Measurements from ENCODE around the gene PLEKHG3.
"Not testable (repeated sequence)": the region's sequence is repeated elsewhere in the genome, so short reads cannot be mapped to it uniquely, and the experiment has no call there.

Gene PLEKHG3

DNA sequence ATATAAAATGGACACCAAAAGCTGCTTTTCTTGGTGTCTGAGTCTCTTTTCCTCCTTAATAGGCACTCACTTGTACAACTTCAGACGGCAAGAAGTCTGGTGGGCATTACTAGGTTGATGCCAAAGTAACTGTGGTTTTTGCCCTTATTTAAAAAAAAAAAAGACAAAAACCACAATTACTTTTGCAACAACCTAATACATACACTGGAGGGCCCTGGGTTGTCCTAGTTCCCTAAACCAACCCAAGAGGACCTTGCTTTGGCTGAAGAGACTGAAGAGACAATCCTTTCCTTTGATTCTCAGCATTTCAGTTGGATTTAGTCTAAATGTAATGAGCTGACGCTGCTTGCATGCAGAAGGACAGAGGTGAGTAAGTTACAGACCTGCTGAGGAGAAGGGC is 16.2 kb upstream of the PLEKHG3 start:
- no peaks in the 10 kb centered on the region for H3K36me3 ChIP-seq (ENCODE audit: insufficient read depth, low read length)
- WGBS, result 67% methylated on average over 2 of the region's 2 CpGs

DNA sequence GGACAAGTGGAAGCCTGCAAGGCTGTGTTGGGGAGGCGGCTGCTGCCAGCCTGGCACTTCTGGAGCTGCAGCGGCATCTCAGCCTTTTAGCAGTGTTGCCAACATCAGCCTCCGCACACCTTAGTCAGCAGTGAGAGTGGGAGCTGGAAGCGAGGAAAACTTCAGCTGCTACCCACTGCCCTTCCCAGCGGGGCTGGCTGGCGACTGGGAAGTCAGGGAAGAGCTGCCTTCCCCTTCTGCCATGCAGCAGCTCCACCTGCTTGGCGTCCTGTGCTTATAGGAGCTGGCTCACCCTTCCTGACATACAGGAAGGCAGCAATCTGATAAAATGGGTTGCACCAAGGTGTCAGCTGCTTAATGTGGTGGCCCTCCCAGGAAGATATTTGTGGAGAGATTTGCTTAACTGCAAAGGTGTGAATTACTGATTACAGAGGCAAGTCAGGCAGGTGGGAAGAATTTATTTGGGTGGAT is 15.4 kb upstream of the PLEKHG3 start:
- H3K9ac ChIP-seq (ENCODE audit: low read depth, low read length), result no peak overlapping the region
- WGBS, result 58% methylated on average over 7 of the region's 7 CpGs
- peaks cover 20% of the 10 kb centered on the region for H3K27me3 ChIP-seq (ENCODE audit: insufficient read depth, low read length)

More for the DNA sequence above, 16.2 kb upstream of the PLEKHG3 start:
- Histone ChIP-seq H3K9ac (ENCODE audit: low read depth, low read length) (no peak overlapping the region), H3K27ac (ENCODE audit: low read depth, low read length) (no peak overlapping the region), H3K4me3 (ENCODE audit: low read length) (no peak overlapping the region), H3K4me1 (ENCODE audit: insufficient read depth, low read length) (no peaks in the 10 kb centered on the region; the same call in 1 of the 2 replicates), H3K27me3 (ENCODE audit: insufficient read depth, low read length) (peaks cover 20% of the 10 kb centered on the region), H3K9me3 (ENCODE audit: insufficient read depth, low read depth, low read length) (no peaks in the 10 kb centered on the region)

DNA sequence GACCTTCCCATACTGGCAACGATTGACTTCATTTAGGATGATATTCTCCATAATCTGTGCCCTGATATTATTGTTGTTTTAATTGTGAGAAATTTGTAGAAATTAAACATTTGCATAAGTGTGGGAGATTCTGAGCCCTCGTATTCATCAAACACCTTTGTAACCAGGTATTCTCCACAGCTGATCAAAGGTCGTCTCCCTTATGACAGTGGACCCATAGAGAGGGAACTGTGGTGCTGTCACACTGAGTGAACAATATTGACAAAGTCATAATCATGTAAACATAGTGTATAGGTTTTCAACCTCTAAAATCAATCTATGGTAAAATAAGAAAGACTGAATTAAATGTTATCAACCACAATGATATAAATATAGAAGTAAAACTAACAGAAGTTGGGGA is 14.9 kb upstream of the PLEKHG3 start:
- H3K27me3 ChIP-seq (ENCODE audit: insufficient read depth, low read length), result peaks cover 20% of the 10 kb centered on the region
- no peak overlapping the region for H3K9ac ChIP-seq (ENCODE audit: low read depth, low read length)
- no peak overlapping the region for H3K4me3 ChIP-seq (ENCODE audit: low read length)
- no peak overlapping the region for H3K27ac ChIP-seq (ENCODE audit: low read depth, low read length)
- no peaks in the 10 kb centered on the region for H3K36me3 ChIP-seq (ENCODE audit: insufficient read depth, low read length)
- WGBS, result 82% methylated on average over 3 of the region's 3 CpGs
- H3K9me3 ChIP-seq (ENCODE audit: insufficient read depth, low read depth, low read length), result no peaks in the 10 kb centered on the region
- no peaks in the 10 kb centered on the region; the same call in 1 of the 2 replicates for H3K4me1 ChIP-seq (ENCODE audit: insufficient read depth, low read length)

More for the DNA sequence above, 15.4 kb upstream of the PLEKHG3 start:
- Histone ChIP-seq H3K9me3 (ENCODE audit: insufficient read depth, low read depth, low read length) (no peaks in the 10 kb centered on the region), H3K4me1 (ENCODE audit: insufficient read depth, low read length) (no peaks in the 10 kb centered on the region; the same call in 1 of the 2 replicates), H3K36me3 (ENCODE audit: insufficient read depth, low read length) (no peaks in the 10 kb centered on the region), H3K27ac (ENCODE audit: low read depth, low read length) (no peak overlapping the region), H3K4me3 (ENCODE audit: low read length) (no peak overlapping the region)

- H3K9ac ChIP-seq (ENCODE audit: low read depth, low read length); H3K4me3 ChIP-seq (ENCODE audit: low read length); H3K9me3 ChIP-seq (ENCODE audit: insufficient read depth, low read depth, low read length); H3K27ac ChIP-seq (ENCODE audit: low read depth, low read length); H3K4me1 ChIP-seq (ENCODE audit: insufficient read depth, low read length); H3K36me3 ChIP-seq (ENCODE audit: insufficient read depth, low read length): not testable (repeated sequence)
- peaks cover 20% of the 10 kb centered on the region for H3K27me3 ChIP-seq (ENCODE audit: insufficient read depth, low read length)
- WGBS, result 94% methylated on average over 5 of the region's 6 CpGs
These were observed 13.6 kb upstream of the PLEKHG3 start for GRCh38 chr14:64690607-64691006.

DNA sequence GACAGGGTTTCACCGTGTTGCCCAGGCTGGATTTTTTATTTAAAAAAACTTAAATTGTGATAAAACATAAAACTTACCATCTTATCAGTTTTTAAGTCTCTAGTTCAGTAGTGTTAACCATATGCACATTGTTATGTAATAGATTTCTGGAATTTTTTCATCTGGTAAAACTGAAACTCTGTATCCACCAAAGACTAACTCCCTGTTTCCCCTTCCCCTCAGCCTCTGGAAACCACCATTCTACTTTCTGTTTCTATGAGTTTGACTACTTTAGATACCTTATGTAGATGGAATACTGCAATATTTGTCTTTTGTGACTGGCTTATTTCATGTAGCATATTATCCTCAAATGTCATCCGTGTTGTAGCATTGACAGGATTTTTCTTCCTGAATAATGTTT is 12.8 kb upstream of the PLEKHG3 start:
- WGBS, result no CpG with 5 or more reads among the region's 2 CpGs
- peaks cover 20% of the 10 kb centered on the region for H3K27me3 ChIP-seq (ENCODE audit: insufficient read depth, low read length)
- 0 out of 2 replicates have a peak, but pooled peaks cover under 1% of the 10 kb centered on the region for H3K4me1 ChIP-seq (ENCODE audit: insufficient read depth, low read length)
- no peaks in the 10 kb centered on the region for H3K9me3 ChIP-seq (ENCODE audit: insufficient read depth, low read depth, low read length)
- no peaks in the 10 kb centered on the region for H3K36me3 ChIP-seq (ENCODE audit: insufficient read depth, low read length)
- H3K27ac ChIP-seq (ENCODE audit: low read depth, low read length), result no peak overlapping the region
- no peak overlapping the region for H3K9ac ChIP-seq (ENCODE audit: low read depth, low read length)
- H3K4me3 ChIP-seq (ENCODE audit: low read length), result no peak overlapping the region

- Histone ChIP-seq H3K9ac (ENCODE audit: low read depth, low read length) (no peak overlapping the region), H3K27ac (ENCODE audit: low read depth, low read length) (no peak overlapping the region), H3K4me1 (ENCODE audit: insufficient read depth, low read length) (0 out of 2 replicates have a peak, but pooled peaks cover 3% of the 10 kb centered on the region), H3K36me3 (ENCODE audit: insufficient read depth, low read length) (no peaks in the 10 kb centered on the region), H3K27me3 (ENCODE audit: insufficient read depth, low read length) (peaks cover 20% of the 10 kb centered on the region), H3K9me3 (ENCODE audit: insufficient read depth, low read depth, low read length) (no peaks in the 10 kb centered on the region), H3K4me3 (ENCODE audit: low read length) (no peak overlapping the region)
- WGBS, result 88% methylated on average over 4 of the region's 5 CpGs
These were observed 11.8 kb upstream of the PLEKHG3 start for GRCh38 chr14:64692189-64692985.

DNA sequence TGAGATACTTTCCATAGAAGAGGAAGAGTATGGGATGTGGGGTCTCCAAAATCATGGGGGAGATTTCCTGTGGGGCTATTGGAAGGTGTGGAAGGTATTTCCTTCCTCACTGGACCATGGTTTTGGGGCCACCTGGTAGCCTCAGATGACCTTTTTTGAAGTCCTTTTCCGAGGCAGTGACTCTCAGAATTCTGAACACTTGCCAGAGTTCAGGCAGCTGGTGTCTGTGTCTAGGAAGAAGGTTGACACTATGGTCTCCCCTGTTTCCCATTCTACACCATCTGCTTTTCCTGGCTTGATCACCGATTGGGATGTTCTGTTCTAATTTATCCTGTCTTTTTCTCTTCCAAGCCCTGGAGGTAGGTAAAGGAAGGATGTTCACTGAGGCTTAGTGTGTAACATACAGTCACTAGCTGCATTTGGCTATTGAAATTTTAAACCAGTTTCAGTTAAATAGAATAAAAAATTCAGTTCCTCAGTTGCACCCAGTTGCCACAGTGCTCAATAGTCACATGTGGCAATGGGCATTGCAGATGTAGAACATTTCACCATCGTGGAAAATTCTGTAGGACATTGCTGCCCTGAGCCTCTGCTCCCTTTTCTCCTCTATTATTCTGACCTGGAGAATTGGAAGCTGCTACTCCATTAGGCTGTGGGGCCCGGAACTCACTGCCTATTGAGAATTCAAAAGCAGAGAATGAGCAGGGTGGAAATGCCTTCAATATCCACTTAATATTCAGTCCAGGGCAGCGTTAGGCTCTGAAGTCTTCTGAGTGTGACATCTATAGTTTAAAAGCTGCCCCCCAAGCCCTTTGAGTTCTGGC is 11.0 kb upstream of the PLEKHG3 start:
- peaks cover 17% of the 10 kb centered on the region for H3K27me3 ChIP-seq (ENCODE audit: insufficient read depth, low read length)
- H3K27ac ChIP-seq (ENCODE audit: low read depth, low read length), result no peak overlapping the region
- 89% methylated on average over 5 of the region's 5 CpGs for WGBS
- H3K9me3 ChIP-seq (ENCODE audit: insufficient read depth, low read depth, low read length), result no peaks in the 10 kb centered on the region
- peaks cover 11% of the 10 kb centered on the region for H3K4me1 ChIP-seq (ENCODE audit: insufficient read depth, low read length)
- H3K9ac ChIP-seq (ENCODE audit: low read depth, low read length), result no peak overlapping the region
- H3K36me3 ChIP-seq (ENCODE audit: insufficient read depth, low read length), result no peaks in the 10 kb centered on the region
- H3K4me3 ChIP-seq (ENCODE audit: low read length), result no peak overlapping the region

- Histone ChIP-seq H3K9me3 (ENCODE audit: insufficient read depth, low read depth, low read length) (no peaks in the 10 kb centered on the region), H3K4me1 (ENCODE audit: insufficient read depth, low read length) (peaks cover 17% of the 10 kb centered on the region), H3K36me3 (ENCODE audit: insufficient read depth, low read length) (no peaks in the 10 kb centered on the region), H3K27ac (ENCODE audit: low read depth, low read length) (no peak overlapping the region), H3K9ac (ENCODE audit: low read depth, low read length) (no peak overlapping the region), H3K27me3 (ENCODE audit: insufficient read depth, low read length) (peaks cover 11% of the 10 kb centered on the region), H3K4me3 (ENCODE audit: low read length) (no peak overlapping the region)
- WGBS, result 83% methylated on average over 2 of the region's 2 CpGs
These were observed 10.4 kb upstream of the PLEKHG3 start for GRCh38 chr14:64693810-64694165.

DNA sequence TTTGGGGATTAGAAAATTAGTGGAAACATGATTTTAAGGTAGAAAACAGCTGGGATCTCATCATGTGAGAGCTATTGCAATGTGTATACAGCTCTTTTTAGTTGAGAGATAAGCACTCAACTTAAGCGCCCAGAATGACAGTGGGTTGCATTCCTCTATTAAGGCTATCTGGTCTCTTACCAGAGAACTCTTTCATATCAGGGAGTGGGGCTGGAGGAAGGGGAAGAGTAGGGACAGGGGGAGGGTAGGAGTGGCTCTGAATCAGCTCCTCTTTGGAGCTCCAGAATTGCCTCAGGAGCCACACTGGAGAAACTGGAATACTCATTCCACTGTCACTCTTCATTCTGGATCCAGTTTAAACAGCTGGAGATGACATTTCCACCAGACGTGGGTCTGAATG is 9.2 kb upstream of the PLEKHG3 start:
- peaks cover 25% of the 10 kb centered on the region for H3K4me1 ChIP-seq (ENCODE audit: insufficient read depth, low read length)
- H3K36me3 ChIP-seq (ENCODE audit: insufficient read depth, low read length), result no peaks in the 10 kb centered on the region
- WGBS, result 75% methylated on average over 2 of the region's 2 CpGs
- no peak overlapping the region for H3K27ac ChIP-seq (ENCODE audit: low read depth, low read length)
- no peaks in the 10 kb centered on the region for H3K27me3 ChIP-seq (ENCODE audit: insufficient read depth, low read length)
- no peaks in the 10 kb centered on the region for H3K9me3 ChIP-seq (ENCODE audit: insufficient read depth, low read depth, low read length)
- H3K9ac ChIP-seq (ENCODE audit: low read depth, low read length), result no peak overlapping the region
- no peak overlapping the region for H3K4me3 ChIP-seq (ENCODE audit: low read length)

DNA sequence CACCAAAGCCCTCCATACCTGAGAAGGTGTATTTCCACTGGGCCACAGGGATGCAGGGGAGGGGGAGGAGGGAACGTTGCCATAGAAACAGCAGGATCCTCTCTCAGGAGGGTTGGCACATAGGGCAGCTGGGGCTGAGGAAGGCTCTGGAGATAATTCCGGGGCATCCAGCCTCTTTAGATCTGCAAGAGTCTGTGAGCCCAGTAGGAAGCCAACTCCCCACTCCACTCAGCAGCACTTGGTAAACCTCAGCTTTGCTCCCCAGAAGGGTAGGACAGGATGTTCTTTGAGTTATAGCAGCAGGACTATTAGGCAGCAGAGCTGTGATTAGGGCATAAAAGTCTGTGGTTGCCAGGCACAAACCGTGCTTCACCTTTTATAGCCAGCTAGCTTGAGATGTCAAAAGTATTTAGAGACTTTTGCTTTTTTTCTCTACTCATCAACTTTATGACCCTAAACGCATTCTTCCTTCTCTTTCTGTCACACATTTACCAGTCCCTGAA is 7.8 kb upstream of the PLEKHG3 start:
- Histone ChIP-seq H3K27me3 (ENCODE audit: insufficient read depth, low read length) (no peaks in the 10 kb centered on the region), H3K9me3 (ENCODE audit: insufficient read depth, low read depth, low read length) (no peaks in the 10 kb centered on the region), H3K4me1 (ENCODE audit: insufficient read depth, low read length) (peaks cover 35% of the 10 kb centered on the region), H3K4me3 (ENCODE audit: low read length) (no peak overlapping the region), H3K9ac (ENCODE audit: low read depth, low read length) (no peak overlapping the region), H3K36me3 (ENCODE audit: insufficient read depth, low read length) (no peaks in the 10 kb centered on the region), H3K27ac (ENCODE audit: low read depth, low read length) (no peak overlapping the region)
- WGBS, result 73% methylated on average over 4 of the region's 4 CpGs

DNA sequence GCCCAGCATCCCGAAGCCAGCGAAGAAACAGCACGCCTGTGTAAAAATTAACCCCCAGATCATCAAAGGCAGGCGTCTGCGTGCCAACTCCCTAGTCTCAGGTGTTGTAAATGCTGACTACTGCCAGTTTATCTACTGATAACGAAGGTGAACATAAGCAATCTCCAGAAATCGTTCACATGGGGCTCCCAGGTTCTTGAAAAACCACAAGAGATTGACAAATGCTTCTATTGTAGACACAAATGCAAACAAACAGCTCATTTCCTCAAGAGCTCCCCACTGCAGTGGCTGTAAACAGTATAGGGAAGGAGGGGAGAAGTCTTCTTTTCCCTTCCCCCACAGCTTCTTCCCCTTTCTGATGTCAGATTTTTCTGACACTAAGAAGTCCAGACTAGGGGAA is 5.3 kb upstream of the PLEKHG3 start:
- H3K36me3 ChIP-seq (ENCODE audit: insufficient read depth, low read length), result no peaks in the 10 kb centered on the region
- 33% methylated on average over 7 of the region's 7 CpGs for WGBS
- H3K4me3 ChIP-seq (ENCODE audit: low read length), result 0 out of 2 replicates have a peak overlapping the region, but pooled peaks have one; percentile 4
- no peak overlapping the region for H3K27ac ChIP-seq (ENCODE audit: low read depth, low read length)
- H3K9ac ChIP-seq (ENCODE audit: low read depth, low read length), result no peak overlapping the region
- no peaks in the 10 kb centered on the region for H3K9me3 ChIP-seq (ENCODE audit: insufficient read depth, low read depth, low read length)
- H3K27me3 ChIP-seq (ENCODE audit: insufficient read depth, low read length), result peaks cover 18% of the 10 kb centered on the region; the same call in 1 of the 2 replicates
- peaks cover 55% of the 10 kb centered on the region for H3K4me1 ChIP-seq (ENCODE audit: insufficient read depth, low read length)
